Measurements from ENCODE around the gene TLE3.
"Not testable (repeated sequence)": the region's sequence is repeated elsewhere in the genome, so short reads cannot be mapped to it uniquely, and the experiment has no call there.

Gene TLE3

DNA sequence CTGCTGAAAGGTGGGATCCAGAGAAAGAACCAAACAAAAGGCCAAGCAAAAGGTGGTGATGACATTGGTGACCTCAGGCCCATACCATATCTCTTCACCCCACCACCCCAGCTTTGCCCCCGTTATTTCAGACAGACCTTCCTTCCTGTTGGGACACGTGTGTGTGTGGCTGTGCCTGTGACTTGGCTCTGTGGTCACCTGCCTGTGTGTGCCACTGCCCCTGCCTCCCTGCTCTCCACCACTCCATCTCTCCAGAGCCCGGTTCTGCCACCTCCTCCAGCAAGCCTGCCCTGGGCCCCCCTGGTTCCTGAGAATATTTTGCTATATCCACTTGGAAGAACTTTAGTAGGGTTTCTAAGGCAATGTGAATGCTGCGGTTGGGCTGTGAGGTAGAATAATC is 28.6 kb upstream of the TLE3 start:
- Histone ChIP-seq H3K9ac (ENCODE audit: low read depth in 1 of 2, low read length in 2 of 2) (no peak overlapping the region), H3K4me3 (ENCODE audit: low read length in 2 of 2) (no peak overlapping the region), H3K36me3 (ENCODE audit: control insufficient read depth in 2 of 2, insufficient read depth in 2 of 2, low read length in 2 of 2) (no peaks in the 10 kb centered on the region), H3K9me3 (ENCODE audit: control insufficient read depth in 2 of 2, low read length in 2 of 2) (no peaks in the 10 kb centered on the region), H3K27me3 (ENCODE audit: control insufficient read depth in 2 of 2, insufficient read depth in 2 of 2, low read length in 2 of 2) (no peaks in the 10 kb centered on the region), H3K27ac (ENCODE audit: low read depth in 2 of 2, low read length in 2 of 2) (no peak overlapping the region), H3K4me1 (ENCODE audit: control insufficient read depth in 2 of 2, insufficient read depth in 2 of 2, low read length in 2 of 2) (no peaks in the 10 kb centered on the region)

DNA sequence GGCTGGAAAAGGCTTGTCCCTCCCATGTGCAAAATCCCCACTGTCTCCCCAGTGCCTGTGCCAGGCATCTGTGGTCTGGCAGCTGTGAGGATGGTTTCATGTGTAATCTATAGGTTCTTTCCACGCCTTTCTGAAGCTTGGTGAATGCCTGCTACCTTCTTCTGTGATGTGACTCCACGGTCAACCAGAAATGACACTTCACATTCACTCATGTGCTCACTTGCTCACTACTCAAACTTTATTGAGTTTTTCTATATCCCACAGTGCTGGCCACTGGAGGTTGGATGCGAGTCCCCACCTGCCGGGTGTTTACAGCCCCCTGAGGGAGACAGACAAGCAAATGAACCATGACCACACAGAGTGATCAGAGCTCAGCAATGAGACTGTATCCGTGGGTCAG is 27.9 kb upstream of the TLE3 start:
- H3K4me3 ChIP-seq (ENCODE audit: low read length in 2 of 2): no peak overlapping the region
- no peak overlapping the region for H3K9ac ChIP-seq (ENCODE audit: low read depth in 1 of 2, low read length in 2 of 2)
- no peaks in the 10 kb centered on the region for H3K36me3 ChIP-seq (ENCODE audit: control insufficient read depth in 2 of 2, insufficient read depth in 2 of 2, low read length in 2 of 2)
- H3K4me1 ChIP-seq (ENCODE audit: control insufficient read depth in 2 of 2, insufficient read depth in 2 of 2, low read length in 2 of 2): no peaks in the 10 kb centered on the region
- no peaks in the 10 kb centered on the region for H3K9me3 ChIP-seq (ENCODE audit: control insufficient read depth in 2 of 2, low read length in 2 of 2)
- H3K27ac ChIP-seq (ENCODE audit: low read depth in 2 of 2, low read length in 2 of 2): no peak overlapping the region
- H3K27me3 ChIP-seq (ENCODE audit: control insufficient read depth in 2 of 2, insufficient read depth in 2 of 2, low read length in 2 of 2): no peaks in the 10 kb centered on the region

DNA sequence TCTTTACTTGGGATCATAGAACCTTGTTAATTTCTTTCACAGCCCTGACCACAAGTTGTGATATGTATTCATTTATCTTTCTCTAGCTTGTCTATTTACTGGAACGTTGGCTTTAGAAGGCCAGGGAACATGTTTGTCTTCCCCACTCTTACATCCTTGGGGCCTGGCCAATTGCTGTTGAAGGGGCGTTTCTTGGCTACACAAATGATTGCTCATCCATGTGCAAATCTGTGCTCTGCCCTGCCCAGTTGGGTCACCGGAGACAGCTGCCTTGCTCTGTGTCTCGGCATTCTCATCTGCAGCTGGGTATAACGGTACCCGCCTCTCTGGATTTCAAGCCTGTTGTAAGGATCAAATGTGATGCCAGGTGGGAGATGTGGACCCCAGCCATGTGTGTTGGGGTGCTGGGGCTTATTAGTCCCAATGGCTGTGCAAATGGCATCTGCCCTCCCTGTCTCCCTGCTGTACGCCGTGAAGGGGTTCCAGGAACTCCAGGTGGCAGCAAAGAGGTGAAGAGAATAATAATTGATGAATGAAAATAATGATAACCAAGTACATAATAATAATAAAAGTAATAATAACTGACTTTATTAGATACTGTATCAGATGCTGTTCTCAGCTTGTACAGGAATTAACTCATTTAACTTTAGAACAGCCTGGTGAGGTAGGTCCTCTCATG is 24.0 kb upstream of the TLE3 start:
- Histone ChIP-seq H3K4me1 (ENCODE audit: control insufficient read depth in 2 of 2, insufficient read depth in 2 of 2, low read length in 2 of 2) (no peaks in the 10 kb centered on the region), H3K27me3 (ENCODE audit: control insufficient read depth in 2 of 2, insufficient read depth in 2 of 2, low read length in 2 of 2) (peaks cover 0 to under 1% of the 10 kb centered on the region in 2 donors), H3K9ac (ENCODE audit: low read depth in 1 of 2, low read length in 2 of 2) (no peak overlapping the region), H3K9me3 (ENCODE audit: control insufficient read depth in 2 of 2, low read length in 2 of 2) (no peaks in the 10 kb centered on the region), H3K4me3 (ENCODE audit: low read length in 2 of 2) (no peak overlapping the region), H3K36me3 (ENCODE audit: control insufficient read depth in 2 of 2, insufficient read depth in 2 of 2, low read length in 2 of 2) (no peaks in the 10 kb centered on the region), H3K27ac (ENCODE audit: low read depth in 2 of 2, low read length in 2 of 2) (no peak overlapping the region)

DNA sequence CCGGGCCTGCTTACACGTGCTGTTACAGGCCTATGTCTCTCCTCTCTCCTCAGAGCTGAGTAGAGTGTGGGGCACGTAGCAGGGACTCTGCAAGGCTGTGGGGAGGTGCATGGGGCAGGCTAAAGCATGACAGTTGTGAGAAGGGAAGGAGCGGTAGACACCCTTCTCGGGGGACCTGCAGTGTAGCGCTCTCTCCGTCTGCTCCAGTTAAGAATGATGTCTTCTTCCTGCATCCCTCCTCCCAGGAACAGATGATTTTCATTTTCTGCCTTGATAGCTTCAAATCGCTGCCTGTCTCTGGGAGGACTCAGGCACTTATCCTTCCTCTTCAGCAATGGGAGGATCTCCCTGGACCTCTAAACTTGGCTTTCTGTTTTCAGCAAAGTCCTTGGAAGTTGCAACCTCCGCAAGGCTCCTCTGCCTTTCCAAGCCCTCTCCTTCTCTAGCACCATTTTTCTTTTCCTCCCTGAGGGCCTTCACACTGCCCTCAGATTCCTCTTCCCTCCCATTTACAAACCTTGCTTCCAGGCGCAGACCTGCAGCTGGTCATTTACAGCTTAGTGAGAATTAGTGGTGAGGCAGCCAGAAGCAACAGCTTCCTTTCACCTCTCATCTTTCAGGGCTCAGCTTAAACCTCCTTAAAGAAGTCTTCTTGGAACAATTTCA is 23.4 kb upstream of the TLE3 start:
- Histone ChIP-seq H3K27ac (ENCODE audit: low read depth in 2 of 2, low read length in 2 of 2) (no peak overlapping the region), H3K27me3 (ENCODE audit: control insufficient read depth in 2 of 2, insufficient read depth in 2 of 2, low read length in 2 of 2) (peaks cover 0 to 3% of the 10 kb centered on the region in 2 donors), H3K4me3 (ENCODE audit: low read length in 2 of 2) (no peak overlapping the region), H3K9me3 (ENCODE audit: control insufficient read depth in 2 of 2, low read length in 2 of 2) (no peaks in the 10 kb centered on the region), H3K9ac (ENCODE audit: low read depth in 1 of 2, low read length in 2 of 2) (no peak overlapping the region), H3K4me1 (ENCODE audit: control insufficient read depth in 2 of 2, insufficient read depth in 2 of 2, low read length in 2 of 2) (no peaks in the 10 kb centered on the region), H3K36me3 (ENCODE audit: control insufficient read depth in 2 of 2, insufficient read depth in 2 of 2, low read length in 2 of 2) (no peaks in the 10 kb centered on the region)

DNA sequence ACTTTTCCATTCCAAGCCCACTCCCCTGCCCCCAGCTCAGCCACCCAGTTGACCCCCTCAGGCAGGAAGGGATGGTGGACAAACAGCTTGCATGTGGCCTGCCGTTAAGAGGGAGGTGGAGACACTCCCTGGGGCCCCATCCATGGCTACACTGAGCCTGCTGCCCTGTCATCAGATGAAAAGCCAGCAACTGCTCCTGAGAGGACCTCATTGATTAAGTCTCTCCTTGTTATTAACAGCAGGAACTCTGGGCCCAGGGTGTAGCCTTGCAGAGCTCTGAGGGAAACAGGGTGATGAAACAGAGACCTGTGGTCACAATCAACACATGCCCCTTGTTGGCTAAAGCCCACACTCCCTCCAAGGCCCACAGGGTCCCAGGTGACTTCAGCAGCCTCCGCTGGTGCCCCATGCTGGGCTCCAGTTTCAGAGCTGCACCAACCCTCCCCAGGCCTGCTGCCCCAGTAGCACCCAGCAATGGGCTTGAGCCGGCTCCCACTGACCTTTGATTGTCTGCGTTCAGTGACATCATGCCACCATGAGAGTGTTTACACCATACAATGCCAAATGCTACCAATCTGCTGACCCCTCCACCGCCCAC is 22.3 kb upstream of the TLE3 start:
- Histone ChIP-seq H3K9ac (ENCODE audit: low read depth in 1 of 2, low read length in 2 of 2) (no peak overlapping the region), H3K36me3 (ENCODE audit: control insufficient read depth in 2 of 2, insufficient read depth in 2 of 2, low read length in 2 of 2) (no peaks in the 10 kb centered on the region), H3K4me3 (ENCODE audit: low read length in 2 of 2) (no peak overlapping the region), H3K27ac (ENCODE audit: low read depth in 2 of 2, low read length in 2 of 2) (no peak overlapping the region), H3K9me3 (ENCODE audit: control insufficient read depth in 2 of 2, low read length in 2 of 2) (no peaks in the 10 kb centered on the region), H3K4me1 (ENCODE audit: control insufficient read depth in 2 of 2, insufficient read depth in 2 of 2, low read length in 2 of 2) (no peaks in the 10 kb centered on the region), H3K27me3 (ENCODE audit: control insufficient read depth in 2 of 2, insufficient read depth in 2 of 2, low read length in 2 of 2) (peaks cover 0 to 3% of the 10 kb centered on the region in 2 donors)

DNA sequence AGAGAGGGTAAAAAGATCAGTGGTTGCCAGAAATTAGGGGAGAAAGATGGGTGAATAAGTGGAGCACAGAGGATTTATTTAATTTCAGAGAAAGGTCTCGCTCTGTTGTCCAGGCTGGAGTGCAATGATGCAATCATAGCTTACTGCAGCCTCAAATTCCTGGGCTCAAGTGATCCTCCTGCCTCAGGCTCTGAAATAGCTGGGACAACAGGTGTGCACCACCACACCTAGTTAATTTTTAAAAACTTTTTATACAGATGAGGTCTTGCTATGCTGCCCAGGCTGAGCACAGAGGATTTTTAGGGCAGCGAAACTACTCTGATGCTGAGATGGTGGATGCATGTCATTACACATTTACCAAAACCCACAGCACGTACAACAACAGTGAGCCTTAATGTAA is 20.9 kb upstream of the TLE3 start:
- no peak overlapping the region for H3K27ac ChIP-seq (ENCODE audit: low read depth in 2 of 2, low read length in 2 of 2)
- no peaks in the 10 kb centered on the region for H3K36me3 ChIP-seq (ENCODE audit: control insufficient read depth in 2 of 2, insufficient read depth in 2 of 2, low read length in 2 of 2)
- no peak overlapping the region for H3K9ac ChIP-seq (ENCODE audit: low read depth in 1 of 2, low read length in 2 of 2)
- peaks cover 0 to 3% of the 10 kb centered on the region in 2 donors for H3K27me3 ChIP-seq (ENCODE audit: control insufficient read depth in 2 of 2, insufficient read depth in 2 of 2, low read length in 2 of 2)
- no peaks in the 10 kb centered on the region for H3K4me1 ChIP-seq (ENCODE audit: control insufficient read depth in 2 of 2, insufficient read depth in 2 of 2, low read length in 2 of 2)
- no peaks in the 10 kb centered on the region for H3K9me3 ChIP-seq (ENCODE audit: control insufficient read depth in 2 of 2, low read length in 2 of 2)
- no peak overlapping the region for H3K4me3 ChIP-seq (ENCODE audit: low read length in 2 of 2)

DNA sequence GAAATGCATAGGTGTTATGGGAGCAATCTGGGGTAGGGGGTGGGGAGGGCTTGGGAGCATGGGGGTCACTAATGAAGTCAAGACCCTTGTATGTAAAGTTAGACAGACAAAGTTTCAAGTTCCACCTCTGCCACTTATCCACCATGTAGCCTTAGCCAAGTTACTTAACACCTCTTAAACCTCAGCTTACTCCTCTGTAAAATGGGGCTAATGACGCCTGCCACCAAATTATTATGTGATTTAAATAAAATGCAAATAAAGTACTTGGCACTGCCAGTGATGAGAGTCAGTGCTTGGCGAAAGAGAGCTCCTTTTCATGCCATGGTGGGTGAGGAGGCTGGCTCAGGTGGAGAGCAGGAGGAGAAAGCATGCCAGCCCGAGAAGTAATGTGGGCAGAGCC is 18.6 kb upstream of the TLE3 start:
- Histone ChIP-seq H3K36me3 (ENCODE audit: control insufficient read depth in 2 of 2, insufficient read depth in 2 of 2, low read length in 2 of 2) (no peaks in the 10 kb centered on the region), H3K9ac (ENCODE audit: low read depth in 1 of 2, low read length in 2 of 2) (no peak overlapping the region), H3K27me3 (ENCODE audit: control insufficient read depth in 2 of 2, insufficient read depth in 2 of 2, low read length in 2 of 2) (peaks cover 0 to 3% of the 10 kb centered on the region in 2 donors), H3K27ac (ENCODE audit: low read depth in 2 of 2, low read length in 2 of 2) (no peak overlapping the region), H3K9me3 (ENCODE audit: control insufficient read depth in 2 of 2, low read length in 2 of 2) (no peaks in the 10 kb centered on the region), H3K4me3 (ENCODE audit: low read length in 2 of 2) (no peak overlapping the region), H3K4me1 (ENCODE audit: control insufficient read depth in 2 of 2, insufficient read depth in 2 of 2, low read length in 2 of 2) (peaks cover 2 to 6% of the 10 kb centered on the region in 2 donors)

DNA sequence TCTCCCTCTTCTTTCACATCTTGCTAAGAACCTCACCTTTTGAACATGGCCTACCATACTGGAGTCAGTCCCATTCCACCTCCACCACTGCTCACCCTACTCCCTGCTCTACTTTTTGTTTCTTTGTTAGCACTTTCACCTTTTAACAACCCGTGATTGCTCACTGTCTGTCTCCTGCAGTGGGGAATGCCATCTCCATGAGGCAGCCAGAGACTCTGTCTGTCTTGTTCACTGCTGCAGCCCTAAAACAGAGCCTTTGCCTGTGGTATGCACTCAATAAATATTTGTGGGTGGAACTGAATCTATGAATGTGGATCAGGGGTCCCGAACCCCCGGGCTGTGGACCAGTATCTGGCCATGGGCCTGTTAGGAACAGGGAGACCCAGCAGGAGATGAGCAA is 16.5 kb upstream of the TLE3 start:
- Histone ChIP-seq H3K36me3 (ENCODE audit: control insufficient read depth in 2 of 2, insufficient read depth in 2 of 2, low read length in 2 of 2) (no peaks in the 10 kb centered on the region), H3K4me3 (ENCODE audit: low read length in 2 of 2) (no peak overlapping the region), H3K9me3 (ENCODE audit: control insufficient read depth in 2 of 2, low read length in 2 of 2) (no peaks in the 10 kb centered on the region), H3K4me1 (ENCODE audit: control insufficient read depth in 2 of 2, insufficient read depth in 2 of 2, low read length in 2 of 2) (peaks cover 2 to 6% of the 10 kb centered on the region in 2 donors), H3K27ac (ENCODE audit: low read depth in 2 of 2, low read length in 2 of 2) (no peak overlapping the region), H3K9ac (ENCODE audit: low read depth in 1 of 2, low read length in 2 of 2) (no peak overlapping the region), H3K27me3 (ENCODE audit: control insufficient read depth in 2 of 2, insufficient read depth in 2 of 2, low read length in 2 of 2) (peaks cover 0 to 3% of the 10 kb centered on the region in 2 donors)

DNA sequence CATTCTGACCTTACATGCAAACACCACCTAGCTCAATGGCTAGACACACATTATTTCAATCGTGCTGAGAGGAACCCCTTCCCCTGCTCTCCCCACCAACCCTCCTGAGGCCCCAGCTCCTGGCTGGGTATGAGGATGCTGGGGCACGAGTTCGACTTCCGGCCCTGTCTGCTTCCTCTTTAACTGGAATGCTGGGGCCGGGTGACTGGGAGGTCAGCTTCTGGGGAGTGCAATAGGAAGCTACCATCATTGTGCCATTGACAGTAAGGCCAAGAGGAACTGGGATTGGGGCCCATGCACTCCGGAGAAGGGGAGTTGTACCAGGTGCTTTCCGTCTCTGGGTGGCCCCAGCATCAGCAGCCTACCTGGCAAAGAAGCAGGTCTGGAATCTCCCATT is 15.6 kb upstream of the TLE3 start:
- Histone ChIP-seq H3K4me1 (ENCODE audit: control insufficient read depth in 2 of 2, insufficient read depth in 2 of 2, low read length in 2 of 2) (peaks cover 2 to 6% of the 10 kb centered on the region in 2 donors), H3K27me3 (ENCODE audit: control insufficient read depth in 2 of 2, insufficient read depth in 2 of 2, low read length in 2 of 2) (peaks cover 0 to 3% of the 10 kb centered on the region in 2 donors), H3K36me3 (ENCODE audit: control insufficient read depth in 2 of 2, insufficient read depth in 2 of 2, low read length in 2 of 2) (no peaks in the 10 kb centered on the region), H3K9ac (ENCODE audit: low read depth in 1 of 2, low read length in 2 of 2) (no peak overlapping the region), H3K9me3 (ENCODE audit: control insufficient read depth in 2 of 2, low read length in 2 of 2) (no peaks in the 10 kb centered on the region), H3K27ac (ENCODE audit: low read depth in 2 of 2, low read length in 2 of 2) (no peak overlapping the region), H3K4me3 (ENCODE audit: low read length in 2 of 2) (no peak overlapping the region)

DNA sequence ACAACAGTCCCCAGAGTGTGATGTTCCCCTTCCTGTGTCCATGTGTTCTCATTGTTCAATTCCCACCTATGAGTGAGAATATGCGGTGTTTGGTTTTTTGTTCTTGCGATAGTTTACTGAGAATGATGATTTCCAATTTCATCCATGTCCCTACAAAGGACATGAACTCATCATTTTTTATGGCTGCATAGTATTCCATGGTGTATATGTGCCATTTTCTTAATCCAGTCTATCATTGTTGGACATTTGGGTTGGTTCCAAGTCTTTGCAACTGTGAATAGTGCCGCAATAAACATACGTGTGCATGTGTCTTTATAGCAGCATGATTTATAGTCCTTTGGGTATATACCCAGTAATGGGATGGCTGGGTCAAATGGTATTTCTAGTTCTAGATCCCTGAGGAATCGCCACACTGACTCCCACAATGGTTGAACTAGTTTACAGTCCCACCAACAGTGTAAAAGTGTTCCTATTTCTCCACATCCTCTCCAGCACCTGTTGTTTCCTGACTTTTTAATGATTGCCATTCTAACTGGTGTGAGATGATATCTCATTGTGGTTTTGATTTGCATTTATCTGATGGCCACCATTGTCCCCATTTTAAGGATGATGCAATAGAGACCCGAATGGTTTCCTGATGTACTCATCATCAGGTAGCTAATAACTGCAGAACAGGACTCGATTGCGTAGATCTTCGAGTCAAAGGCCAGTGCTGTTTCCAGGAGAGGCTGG is 15.0 kb upstream of the TLE3 start:
- not testable (repeated sequence) for H3K27ac ChIP-seq (ENCODE audit: low read depth in 2 of 2, low read length in 2 of 2); H3K9ac ChIP-seq (ENCODE audit: low read depth in 1 of 2, low read length in 2 of 2); H3K36me3 ChIP-seq (ENCODE audit: control insufficient read depth in 2 of 2, insufficient read depth in 2 of 2, low read length in 2 of 2); H3K4me1 ChIP-seq (ENCODE audit: control insufficient read depth in 2 of 2, insufficient read depth in 2 of 2, low read length in 2 of 2); H3K27me3 ChIP-seq (ENCODE audit: control insufficient read depth in 2 of 2, insufficient read depth in 2 of 2, low read length in 2 of 2); H3K9me3 ChIP-seq (ENCODE audit: control insufficient read depth in 2 of 2, low read length in 2 of 2); H3K4me3 ChIP-seq (ENCODE audit: low read length in 2 of 2)

All from mucosa of rectum (tissue), 2 donors.